ENCODE results near the gene ADAM8. TPM values are rescaled to one million over a fixed set of nuclear protein-coding genes. Genes with fewer than 3 reads are reported as not detected.

Gene ADAM8
- polyA plus RNA-seq, 1 experiment = 0.77 TPM

- DNase-seq (ENCODE audit: low read depth) = no peak
- no peak for TF ChIP-seq CTCF (IDR thresholded peaks at IDR 0.05; ENCODE audit: insufficient read depth, low read depth, low read length)
- Histone ChIP-seq H3K36me3 (ENCODE audit: control insufficient read depth, insufficient read depth, low read length) (peaks cover 8% of the 10 kb centered on the region), H3K4me3 (ENCODE audit: low read depth, low read length) (no peak overlapping the region), H3K27me3 (ENCODE audit: control insufficient read depth, insufficient read depth, low read length) (no peaks in the 10 kb centered on the region; the same call in 1 of the 2 replicates)
- POLR2A ChIA-PET = no interaction called here
- CTCF ChIA-PET = interaction anchor here (1.4 to 2.6 kb wide), 2 partner anchors 9 to 13 kb away, joined by 6 to 20 read pairs; no protein-coding TSS in a partner anchor
Measured at GRCh38 chr10:133315847-133316246, 39.2 kb upstream of the ADAM8 start.

GRCh38 chr10:133314911-133315310, 38.2 kb upstream of the ADAM8 start:
- ChIA-PET CTCF (interaction anchor here (1.4 to 2.6 kb wide), 3 partner anchors 10 to 58 kb away, joined by 6 to 20 read pairs (median 8); no protein-coding TSS in a partner anchor), POLR2A (no interaction called here)
- no peak overlapping the region for H3K4me3 ChIP-seq (ENCODE audit: low read depth, low read length)
- H3K36me3 ChIP-seq (ENCODE audit: control insufficient read depth, insufficient read depth, low read length) = peaks cover 15% of the 10 kb centered on the region
- DNase-seq (ENCODE audit: low read depth) = no peak
- H3K27me3 ChIP-seq (ENCODE audit: control insufficient read depth, insufficient read depth, low read length) = no peaks in the 10 kb centered on the region
- no peak for TF ChIP-seq CTCF (IDR thresholded peaks at IDR 0.05; ENCODE audit: insufficient read depth, low read depth, low read length)

- H3K4me3 ChIP-seq (ENCODE audit: low read depth, low read length) = no peak overlapping the region
- DNase-seq (ENCODE audit: low read depth) = no peak
- peaks cover 19% of the 10 kb centered on the region for H3K36me3 ChIP-seq (ENCODE audit: control insufficient read depth, insufficient read depth, low read length)
- TF ChIP-seq CTCF (IDR thresholded peaks at IDR 0.05; ENCODE audit: insufficient read depth, low read depth, low read length) = no peak
- CTCF ChIA-PET = interaction anchor here (1.0 to 1.8 kb wide), 2 partner anchors 46 to 56 kb away, joined by 3 to 8 read pairs; no protein-coding TSS in a partner anchor
- no peaks in the 10 kb centered on the region for H3K27me3 ChIP-seq (ENCODE audit: control insufficient read depth, insufficient read depth, low read length)
- POLR2A ChIA-PET = no interaction called here
Measured at GRCh38 chr10:133313192-133313591, 36.5 kb upstream of the ADAM8 start.

GRCh38 chr10:133312769-133313145, 36.1 kb upstream of the ADAM8 start:
- H3K36me3 ChIP-seq (ENCODE audit: control insufficient read depth, insufficient read depth, low read length) = peaks cover 19% of the 10 kb centered on the region
- no peak for TF ChIP-seq CTCF (IDR thresholded peaks at IDR 0.05; ENCODE audit: insufficient read depth, low read depth, low read length)
- ChIA-PET POLR2A (no interaction called here), CTCF (no interaction called here)
- no peak overlapping the region for H3K4me3 ChIP-seq (ENCODE audit: low read depth, low read length)
- no peak for DNase-seq (ENCODE audit: low read depth)
- H3K27me3 ChIP-seq (ENCODE audit: control insufficient read depth, insufficient read depth, low read length) = no peaks in the 10 kb centered on the region

GRCh38 chr10:133312016-133312768, 35.5 kb upstream of the ADAM8 start:
- ChIA-PET CTCF (no interaction called here), POLR2A (no interaction called here)
- no peak for TF ChIP-seq CTCF (IDR thresholded peaks at IDR 0.05; ENCODE audit: insufficient read depth, low read depth, low read length)
- H3K4me3 ChIP-seq (ENCODE audit: low read depth, low read length) = no peak overlapping the region
- peaks cover 19% of the 10 kb centered on the region for H3K36me3 ChIP-seq (ENCODE audit: control insufficient read depth, insufficient read depth, low read length)
- no peaks in the 10 kb centered on the region for H3K27me3 ChIP-seq (ENCODE audit: control insufficient read depth, insufficient read depth, low read length)
- no peak for DNase-seq (ENCODE audit: low read depth)
